ENCODE data around the gene NEGR1.

- TF ChIP-seq CTCF (IDR thresholded peaks at IDR 0.05) (no peak), POLR2A (IDR thresholded peaks at IDR 0.05) (no peak)
Measured at GRCh38 chr1:72271555-72272085, 10.7 kb downstream of the NEGR1 start.
